HepG2 (cell line): Measurements from ENCODE around the gene SF3B2. TPM values are rescaled to one million over a fixed set of nuclear protein-coding genes. Genes with fewer than 3 reads are reported as not detected.

Experiments used
- AGO2 ChIP-seq: fragments of 200-400 bp; formaldehyde crosslinking; optimal IDR thresholded peaks from 2 replicates; pipeline ENCODE3; 2017; ENCODE audit warnings: mild to moderate bottlenecking, low read depth, low read length, moderate library complexity
- DMAP1 ChIP-seq: IDR thresholded peaks from 2 replicates; pipeline ENCODE4 v1.6.1; 2016
- MLXIP ChIP-seq: sonication (generic); formaldehyde crosslinking; IDR thresholded peaks from 2 replicates; pipeline ENCODE4 v1.9.0; 2021; ENCODE audit warnings: missing genetic modification reagents, borderline replicate concordance
- PHF21A ChIP-seq: sonication (generic); formaldehyde crosslinking; IDR thresholded peaks from 2 replicates; pipeline ENCODE4 v1.5.0; 2020; ENCODE audit warnings: mild to moderate bottlenecking, missing genetic modification reagents
- RORA ChIP-seq: sonication (generic); formaldehyde crosslinking; IDR thresholded peaks from 2 replicates; pipeline ENCODE4 v1.5.0; 2020; ENCODE audit warnings: mild to moderate bottlenecking, missing genetic modification reagents, moderate library complexity
- SCMH1 ChIP-seq: sonication (generic); formaldehyde crosslinking; IDR thresholded peaks from 2 replicates; pipeline ENCODE4 v1.9.0; 2021; ENCODE audit warnings: missing genetic modification reagents, mild to moderate bottlenecking, borderline replicate concordance
- ZNF12 ChIP-seq: sonication (generic); formaldehyde crosslinking; IDR thresholded peaks from 2 replicates; pipeline ENCODE4 v1.5.0; 2020; ENCODE audit warnings: missing genetic modification reagents
- ZNF280D ChIP-seq: sonication (generic); formaldehyde crosslinking; IDR thresholded peaks from 2 replicates; pipeline ENCODE4 v1.5.1; 2020; ENCODE audit warnings: mild to moderate bottlenecking, missing genetic modification reagents
- polyA plus RNA-seq, 8 experiments: library from polyadenylated mRNA; depleted of rRNA in 3 of 8; stranded (reverse) in 7 of 8; unstranded in 1 of 8; fragments of >200 nt; fragmentation: Illumina TruSeq in 4 of 8; extraction: Trizol in 4 of 8; gene quantifications; 2 replicates each; pipeline versions ENCODE4 v1.2.1 to v1.2.3, GENCODE V29; 2011 to 2016; ENCODE audit warnings: low read depth in 4 of 8, missing spikeins in 1 of 8, mixed read lengths in 1 of 8; ENCODE audit not compliant: insufficient read depth in 1 of 8
- total RNA-seq, 5 experiments: library from RNA; depleted of rRNA; stranded (reverse); fragments of >200 nt; fragmentation: Illumina TruSeq; extraction: Trizol; gene quantifications; 2 replicates each; pipeline ENCODE4 v1.2.3, GENCODE V29; 2016; ENCODE audit warnings: low read depth in 1 of 5

Gene SF3B2
- total and polyA plus RNA-seq, 2 of the 13 experiments (the other 11 are each of a cell fraction or from before 2014, with no cell fraction given), result 70.4 to 153 TPM

- peak; percentile 100 for TF ChIP-seq AGO2
- TF ChIP-seq MLXIP, result no peak
- TF ChIP-seq RORA (CRISPR knock-in tag), result no peak
- peak; percentile 53; the same call in 1 of the 2 replicates for TF ChIP-seq DMAP1 (CRISPR knock-in tag)
- no peak for TF ChIP-seq ZNF12
- no peak for TF ChIP-seq SCMH1 (CRISPR knock-in tag)
- TF ChIP-seq ZNF280D, result no peak
- no peak for TF ChIP-seq PHF21A (CRISPR knock-in tag)
Observed at GRCh38 chr11:66069715-66070603, 17.8 kb downstream of the SF3B2 start, which contains the start of gene PACS1 (continued).
